ENCODE results near the gene VSIR. TPM values are rescaled to one million over a fixed set of nuclear protein-coding genes. Genes with fewer than 3 reads are reported as not detected.

Gene VSIR
- total and polyA plus RNA-seq, 10 of the 15 experiments (the other 5 are each of a cell fraction or from before 2014, with no cell fraction given), result 0.19 to 12.5 (median 6.7) TPM

DNA sequence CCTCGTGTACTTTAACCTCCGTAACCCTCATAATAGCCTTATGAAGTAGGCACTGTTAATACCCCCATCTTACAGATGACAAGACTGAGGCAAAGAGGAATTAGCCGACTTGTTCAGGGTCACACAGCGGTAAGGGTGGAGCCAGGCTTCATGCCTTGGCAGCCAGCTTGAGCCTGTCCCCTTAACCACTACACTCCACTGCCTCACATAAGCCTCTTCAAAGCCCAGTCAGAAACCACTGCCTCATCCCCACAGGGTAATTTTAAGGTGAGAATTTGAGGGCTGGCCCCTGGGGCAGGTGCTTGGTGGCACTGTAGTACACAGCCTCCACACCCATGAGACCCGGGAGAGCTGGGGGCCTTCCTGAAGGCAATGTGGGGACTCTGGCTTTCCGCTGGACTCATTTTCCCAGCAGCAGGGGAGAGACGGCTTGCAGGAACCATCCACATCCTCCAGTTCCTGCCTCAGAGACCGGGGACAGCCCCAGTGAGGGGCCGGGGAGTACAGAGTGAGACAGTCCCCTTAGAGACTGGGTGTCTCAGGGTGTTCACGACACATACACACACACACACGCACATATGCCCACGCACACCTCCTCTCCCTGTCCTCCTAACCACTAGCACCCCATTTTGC is 46.1 kb downstream of the VSIR start (continued):
- TF ChIP-seq, protein P1, sequence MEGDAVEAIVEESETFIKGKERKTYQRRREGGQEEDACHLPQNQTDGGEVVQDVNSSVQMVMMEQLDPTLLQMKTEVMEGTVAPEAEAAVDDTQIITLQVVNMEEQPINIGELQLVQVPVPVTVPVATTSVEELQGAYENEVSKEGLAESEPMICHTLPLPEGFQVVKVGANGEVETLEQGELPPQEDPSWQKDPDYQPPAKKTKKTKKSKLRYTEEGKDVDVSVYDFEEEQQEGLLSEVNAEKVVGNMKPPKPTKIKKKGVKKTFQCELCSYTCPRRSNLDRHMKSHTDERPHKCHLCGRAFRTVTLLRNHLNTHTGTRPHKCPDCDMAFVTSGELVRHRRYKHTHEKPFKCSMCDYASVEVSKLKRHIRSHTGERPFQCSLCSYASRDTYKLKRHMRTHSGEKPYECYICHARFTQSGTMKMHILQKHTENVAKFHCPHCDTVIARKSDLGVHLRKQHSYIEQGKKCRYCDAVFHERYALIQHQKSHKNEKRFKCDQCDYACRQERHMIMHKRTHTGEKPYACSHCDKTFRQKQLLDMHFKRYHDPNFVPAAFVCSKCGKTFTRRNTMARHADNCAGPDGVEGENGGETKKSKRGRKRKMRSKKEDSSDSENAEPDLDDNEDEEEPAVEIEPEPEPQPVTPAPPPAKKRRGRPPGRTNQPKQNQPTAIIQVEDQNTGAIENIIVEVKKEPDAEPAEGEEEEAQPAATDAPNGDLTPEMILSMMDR (IDR thresholded peaks at IDR 0.05 in 2 of 3, conservative IDR thresholded peaks at IDR 0.05 in 1 of 3; ENCODE audit: control insufficient read depth in 2 of 3, extremely low read depth in 1 of 3, insufficient read depth in 1 of 3, low read depth in 3 of 3, low read length in 3 of 3), result no peak
- TF ChIP-seq NRF1 (conservative IDR thresholded peaks at IDR 0.05; ENCODE audit: low read depth, low read length) (no peak), RAD51 (IDR thresholded peaks at IDR 0.05) (no peak), PML (IDR thresholded peaks at IDR 0.05; ENCODE audit: low read length) (no peak), CHD4 (IDR thresholded peaks at IDR 0.05) (no peak), HDGF (IDR thresholded peaks at IDR 0.05) (peak; percentile 76; the same call in 1 of the 2 replicates), MYC (IDR thresholded peaks at IDR 0.05; ENCODE audit: insufficient read depth, insufficient read length, insufficient replicate concordance, low read length, severe bottlenecking) (no peak), FOS (IDR thresholded peaks at IDR 0.05; ENCODE audit: borderline replicate concordance, extremely low read depth, insufficient read length) (no peak), EGR1 (IDR thresholded peaks at IDR 0.05; ENCODE audit: borderline replicate concordance in 1 of 2, low read depth in 2 of 2, low read length in 2 of 2) (peak in 1 of 2 experiments; percentile 45; a peak in 1 of 3 replicates), JUND (IDR thresholded peaks at IDR 0.05; ENCODE audit: low read depth, low read length) (no peak), SMC3 (IDR thresholded peaks at IDR 0.05; ENCODE audit: borderline replicate concordance, low read length) (no peak), MXI1 (IDR thresholded peaks at IDR 0.05; ENCODE audit: low read depth, low read length) (no peak), RAD21 (IDR thresholded peaks at IDR 0.05; ENCODE audit: insufficient read depth, low read depth, low read length) (no peak), SMAD1 (IDR thresholded peaks at IDR 0.05; ENCODE audit: low read depth, partially characterized antibody) (no peak), SUPT20H (IDR thresholded peaks at IDR 0.05; ENCODE audit: borderline replicate concordance, control insufficient read depth, low read depth, low read length) (no peak), NBN (IDR thresholded peaks at IDR 0.05) (0 out of 2 replicates have a peak, but pooled peaks have one; percentile 67), YBX1 (IDR thresholded peaks at IDR 0.05) (no peak), SP1 (IDR thresholded peaks at IDR 0.05; ENCODE audit: low read depth, low read length) (no peak), ZNF622 (IDR thresholded peaks at IDR 0.05) (no peak), TARDBP (IDR thresholded peaks at IDR 0.05; ENCODE audit: borderline replicate concordance) (0 out of 2 replicates have a peak, but pooled peaks have one; percentile 24)
- TF ChIP-seq, protein P2, sequence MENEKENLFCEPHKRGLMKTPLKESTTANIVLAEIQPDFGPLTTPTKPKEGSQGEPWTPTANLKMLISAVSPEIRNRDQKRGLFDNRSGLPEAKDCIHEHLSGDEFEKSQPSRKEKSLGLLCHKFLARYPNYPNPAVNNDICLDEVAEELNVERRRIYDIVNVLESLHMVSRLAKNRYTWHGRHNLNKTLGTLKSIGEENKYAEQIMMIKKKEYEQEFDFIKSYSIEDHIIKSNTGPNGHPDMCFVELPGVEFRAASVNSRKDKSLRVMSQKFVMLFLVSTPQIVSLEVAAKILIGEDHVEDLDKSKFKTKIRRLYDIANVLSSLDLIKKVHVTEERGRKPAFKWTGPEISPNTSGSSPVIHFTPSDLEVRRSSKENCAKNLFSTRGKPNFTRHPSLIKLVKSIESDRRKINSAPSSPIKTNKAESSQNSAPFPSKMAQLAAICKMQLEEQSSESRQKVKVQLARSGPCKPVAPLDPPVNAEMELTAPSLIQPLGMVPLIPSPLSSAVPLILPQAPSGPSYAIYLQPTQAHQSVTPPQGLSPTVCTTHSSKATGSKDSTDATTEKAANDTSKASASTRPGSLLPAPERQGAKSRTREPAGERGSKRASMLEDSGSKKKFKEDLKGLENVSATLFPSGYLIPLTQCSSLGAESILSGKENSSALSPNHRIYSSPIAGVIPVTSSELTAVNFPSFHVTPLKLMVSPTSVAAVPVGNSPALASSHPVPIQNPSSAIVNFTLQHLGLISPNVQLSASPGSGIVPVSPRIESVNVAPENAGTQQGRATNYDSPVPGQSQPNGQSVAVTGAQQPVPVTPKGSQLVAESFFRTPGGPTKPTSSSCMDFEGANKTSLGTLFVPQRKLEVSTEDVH (IDR thresholded peaks at IDR 0.05; ENCODE audit: low read depth, partially characterized antibody), result no peak
- TF ChIP-seq, protein P3, sequence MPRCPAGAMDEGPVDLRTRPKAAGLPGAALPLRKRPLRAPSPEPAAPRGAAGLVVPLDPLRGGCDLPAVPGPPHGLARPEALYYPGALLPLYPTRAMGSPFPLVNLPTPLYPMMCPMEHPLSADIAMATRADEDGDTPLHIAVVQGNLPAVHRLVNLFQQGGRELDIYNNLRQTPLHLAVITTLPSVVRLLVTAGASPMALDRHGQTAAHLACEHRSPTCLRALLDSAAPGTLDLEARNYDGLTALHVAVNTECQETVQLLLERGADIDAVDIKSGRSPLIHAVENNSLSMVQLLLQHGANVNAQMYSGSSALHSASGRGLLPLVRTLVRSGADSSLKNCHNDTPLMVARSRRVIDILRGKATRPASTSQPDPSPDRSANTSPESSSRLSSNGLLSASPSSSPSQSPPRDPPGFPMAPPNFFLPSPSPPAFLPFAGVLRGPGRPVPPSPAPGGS (IDR thresholded peaks at IDR 0.05; ENCODE audit: borderline replicate concordance, insufficient read depth, low read depth, low read length, poor library complexity, severe bottlenecking), result peak; percentile 56
- TF ChIP-seq, protein P4, sequence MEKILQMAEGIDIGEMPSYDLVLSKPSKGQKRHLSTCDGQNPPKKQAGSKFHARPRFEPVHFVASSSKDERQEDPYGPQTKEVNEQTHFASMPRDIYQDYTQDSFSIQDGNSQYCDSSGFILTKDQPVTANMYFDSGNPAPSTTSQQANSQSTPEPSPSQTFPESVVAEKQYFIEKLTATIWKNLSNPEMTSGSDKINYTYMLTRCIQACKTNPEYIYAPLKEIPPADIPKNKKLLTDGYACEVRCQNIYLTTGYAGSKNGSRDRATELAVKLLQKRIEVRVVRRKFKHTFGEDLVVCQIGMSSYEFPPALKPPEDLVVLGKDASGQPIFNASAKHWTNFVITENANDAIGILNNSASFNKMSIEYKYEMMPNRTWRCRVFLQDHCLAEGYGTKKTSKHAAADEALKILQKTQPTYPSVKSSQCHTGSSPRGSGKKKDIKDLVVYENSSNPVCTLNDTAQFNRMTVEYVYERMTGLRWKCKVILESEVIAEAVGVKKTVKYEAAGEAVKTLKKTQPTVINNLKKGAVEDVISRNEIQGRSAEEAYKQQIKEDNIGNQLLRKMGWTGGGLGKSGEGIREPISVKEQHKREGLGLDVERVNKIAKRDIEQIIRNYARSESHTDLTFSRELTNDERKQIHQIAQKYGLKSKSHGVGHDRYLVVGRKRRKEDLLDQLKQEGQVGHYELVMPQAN (conservative IDR thresholded peaks at IDR 0.05), result no peak
